ENCODE data around the gene SLC38A9.

DNA sequence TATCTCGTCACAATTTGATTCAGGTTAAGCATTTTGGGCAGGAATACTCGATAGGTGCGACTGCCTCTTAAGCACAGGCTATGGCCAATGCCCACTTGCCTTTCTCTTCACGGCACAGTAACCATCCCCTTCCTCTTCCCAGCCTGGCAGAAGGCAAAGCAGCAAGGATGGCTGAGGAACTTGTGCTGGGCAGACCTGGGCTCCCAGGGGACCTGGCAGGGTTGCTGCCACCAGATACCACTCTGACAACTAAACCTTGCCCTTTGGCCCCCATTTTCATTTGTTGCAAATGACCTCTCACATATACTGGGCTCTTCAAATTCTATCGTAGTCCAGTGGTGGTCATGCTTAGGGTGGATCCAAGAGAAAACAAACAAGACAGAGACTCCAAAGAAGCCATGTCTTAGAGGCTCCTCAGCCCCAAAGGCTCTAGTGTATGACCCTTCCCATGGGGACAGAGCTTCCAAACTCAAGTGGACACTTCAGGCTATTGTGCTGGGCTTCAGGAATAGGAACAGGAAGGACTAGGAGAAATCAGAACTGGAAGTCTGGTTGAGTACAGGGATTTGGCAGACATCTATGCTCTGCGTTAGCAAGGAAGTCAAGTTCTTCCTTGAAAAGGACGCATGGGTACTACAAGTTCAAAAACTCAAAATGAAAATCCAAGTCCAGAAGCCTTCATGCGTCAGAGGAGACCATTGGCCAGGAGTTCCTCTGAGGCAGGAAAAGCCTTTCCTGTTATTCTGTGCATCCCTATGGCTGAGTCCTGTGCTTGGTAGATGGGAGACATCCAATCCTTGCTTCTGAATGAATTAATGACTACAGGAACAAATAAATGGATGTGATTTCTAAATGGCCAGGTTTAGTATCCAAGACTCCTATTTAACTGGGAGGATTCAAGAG is 112.7 kb downstream of the SLC38A9 start:
- TF ChIP-seq, protein P1, sequence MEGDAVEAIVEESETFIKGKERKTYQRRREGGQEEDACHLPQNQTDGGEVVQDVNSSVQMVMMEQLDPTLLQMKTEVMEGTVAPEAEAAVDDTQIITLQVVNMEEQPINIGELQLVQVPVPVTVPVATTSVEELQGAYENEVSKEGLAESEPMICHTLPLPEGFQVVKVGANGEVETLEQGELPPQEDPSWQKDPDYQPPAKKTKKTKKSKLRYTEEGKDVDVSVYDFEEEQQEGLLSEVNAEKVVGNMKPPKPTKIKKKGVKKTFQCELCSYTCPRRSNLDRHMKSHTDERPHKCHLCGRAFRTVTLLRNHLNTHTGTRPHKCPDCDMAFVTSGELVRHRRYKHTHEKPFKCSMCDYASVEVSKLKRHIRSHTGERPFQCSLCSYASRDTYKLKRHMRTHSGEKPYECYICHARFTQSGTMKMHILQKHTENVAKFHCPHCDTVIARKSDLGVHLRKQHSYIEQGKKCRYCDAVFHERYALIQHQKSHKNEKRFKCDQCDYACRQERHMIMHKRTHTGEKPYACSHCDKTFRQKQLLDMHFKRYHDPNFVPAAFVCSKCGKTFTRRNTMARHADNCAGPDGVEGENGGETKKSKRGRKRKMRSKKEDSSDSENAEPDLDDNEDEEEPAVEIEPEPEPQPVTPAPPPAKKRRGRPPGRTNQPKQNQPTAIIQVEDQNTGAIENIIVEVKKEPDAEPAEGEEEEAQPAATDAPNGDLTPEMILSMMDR (IDR thresholded peaks at IDR 0.05; ENCODE audit: low read depth, low read length): no peak
- TF ChIP-seq EZH2phosphoT487 (IDR thresholded peaks at IDR 0.05; ENCODE audit: low read depth): no peak

Measured in OCI-LY3 (cell line).